Left lung (tissue), 10 donors: ENCODE measurements around the gene WNT11. TPM values are rescaled to one million over a fixed set of nuclear protein-coding genes. Genes with fewer than 3 reads are reported as not detected.

Experiments
- ATAC-seq: fragments of 200-7000 bp; cut with Tn5 transposase; one replicate; pipeline ENCODE4 v1.9.1; 2020; ENCODE audit warnings: moderate library complexity
- DNase-seq, 4 donors: peaks; one replicate each; pipeline ENCODE4 v3.0.0-alpha.2; 2013 to 2020
- H3K27ac ChIP-seq, 2 donors: fragments of 200-600 bp; sonication (generic) in 1 of 2; one replicate each; pipeline versions ENCODE4 v1.5.0 to v1.8.0; 2020 to 2021
- H3K27me3 ChIP-seq, 2 donors: fragments of 200-600 bp; sonication (generic) in 1 of 2; one replicate each; pipeline versions ENCODE4 v1.5.0 to v1.8.0; 2020 to 2021
- H3K36me3 ChIP-seq, 2 donors: fragments of 200-600 bp; sonication (generic) in 1 of 2; one replicate each; pipeline versions ENCODE4 v1.5.0 to v1.8.0; 2020 to 2021
- H3K4me1 ChIP-seq, 2 donors: fragments of 200-600 bp; one replicate each; pipeline ENCODE4 v1.8.0; 2021
- H3K4me3 ChIP-seq, 2 donors: fragments of 200-600 bp; sonication (generic) in 1 of 2; one replicate each; pipeline versions ENCODE4 v1.5.0 to v1.8.0; 2020 to 2021; ENCODE audit warnings: mild to moderate bottlenecking in 1 of 2
- H3K9me3 ChIP-seq, 2 donors: fragments of 200-600 bp; sonication (generic) in 1 of 2; one replicate each; pipeline versions ENCODE4 v1.5.0 to v1.8.0; 2020 to 2021
- intact Hi-C, 2 donors: fragments of 100-400 bp; cut with DNase I; formaldehyde crosslinking; loops; one replicate each; pipeline versions ENCODE4 v1.11.2 to v1.14.2; 2022
- polyA plus RNA-seq, 6 donors: library from polyadenylated mRNA; unstranded; fragments of 120-200 nt; gene quantifications; one replicate each; pipeline ENCODE4 v1.2.1, GENCODE V29; 2013; ENCODE audit not compliant: insufficient read length in 6 of 6
- total RNA-seq, 2 donors: library from RNA; stranded (reverse); fragmentation: NEBNext Ultra II Directional; extraction: Animal tissue kit (Norgen Biotek cat#: 25700); gene quantifications; one replicate each; pipeline ENCODE4 v1.2.1, GENCODE V29; 2021
- TF ChIP-seq, protein P1 (sequence below), 2 donors: fragments of 200-600 bp; sonication (generic) in 1 of 2; IDR thresholded peaks; one replicate each; pipeline versions ENCODE4 v1.5.0 to v1.8.0; 2021; ENCODE audit warnings: antibody characterized with exemption in 2 of 2
- donor health status: DM: no; HTN: yes; CAD: no.
- donor health status: DM: no; HTN: no; CAD: no.

The WNT11 gene
- total and polyA plus RNA-seq, 8 donors = 1.3 to 64.0 (median 54.3) TPM

DNA sequence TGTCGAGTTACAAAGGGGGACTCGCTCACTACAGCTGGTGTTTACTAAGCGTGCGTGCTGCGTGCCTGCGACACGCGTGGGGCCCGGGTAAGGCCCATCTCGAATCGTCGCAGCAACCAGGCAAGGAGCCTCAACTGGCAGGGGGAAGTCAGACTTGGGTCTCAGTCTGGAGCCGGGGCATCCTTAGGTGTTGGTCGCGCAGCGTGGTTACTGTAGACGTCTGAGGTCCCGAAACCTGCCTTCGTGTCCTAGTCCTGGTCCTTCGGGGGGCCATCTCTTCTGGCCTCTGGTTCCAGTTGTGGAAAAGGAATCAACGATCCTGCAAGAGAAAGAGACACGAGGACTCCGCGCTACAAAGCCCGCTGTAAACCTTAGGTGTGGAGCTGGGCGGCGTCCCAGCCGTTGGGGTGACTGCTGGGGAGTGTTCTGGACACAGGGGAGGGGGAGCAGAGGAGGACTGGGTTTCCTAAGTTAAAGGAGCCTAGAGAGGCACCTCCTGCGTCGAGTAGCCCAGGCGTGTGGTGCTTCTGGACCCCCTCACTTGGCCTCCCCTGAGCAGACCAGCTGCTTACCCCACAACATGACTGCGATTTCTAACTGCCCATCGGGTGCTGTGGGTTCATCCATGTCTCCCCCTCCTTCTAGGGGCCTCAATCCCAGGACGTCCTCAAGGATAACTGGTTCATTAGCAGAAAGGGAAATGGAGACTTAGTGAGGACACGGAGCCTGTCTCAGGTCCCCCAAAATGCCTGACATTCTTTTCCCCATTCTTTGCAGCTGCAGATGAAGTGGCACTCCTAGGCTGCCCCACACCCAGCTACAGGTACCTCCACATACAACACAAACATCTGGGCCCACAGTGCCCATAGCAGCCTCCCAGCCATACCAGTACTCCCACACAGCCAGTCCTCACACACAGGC lies 4.9 kb upstream of the WNT11 start:
- no peak overlapping the region for H3K27ac ChIP-seq
- TF ChIP-seq, protein P1, sequence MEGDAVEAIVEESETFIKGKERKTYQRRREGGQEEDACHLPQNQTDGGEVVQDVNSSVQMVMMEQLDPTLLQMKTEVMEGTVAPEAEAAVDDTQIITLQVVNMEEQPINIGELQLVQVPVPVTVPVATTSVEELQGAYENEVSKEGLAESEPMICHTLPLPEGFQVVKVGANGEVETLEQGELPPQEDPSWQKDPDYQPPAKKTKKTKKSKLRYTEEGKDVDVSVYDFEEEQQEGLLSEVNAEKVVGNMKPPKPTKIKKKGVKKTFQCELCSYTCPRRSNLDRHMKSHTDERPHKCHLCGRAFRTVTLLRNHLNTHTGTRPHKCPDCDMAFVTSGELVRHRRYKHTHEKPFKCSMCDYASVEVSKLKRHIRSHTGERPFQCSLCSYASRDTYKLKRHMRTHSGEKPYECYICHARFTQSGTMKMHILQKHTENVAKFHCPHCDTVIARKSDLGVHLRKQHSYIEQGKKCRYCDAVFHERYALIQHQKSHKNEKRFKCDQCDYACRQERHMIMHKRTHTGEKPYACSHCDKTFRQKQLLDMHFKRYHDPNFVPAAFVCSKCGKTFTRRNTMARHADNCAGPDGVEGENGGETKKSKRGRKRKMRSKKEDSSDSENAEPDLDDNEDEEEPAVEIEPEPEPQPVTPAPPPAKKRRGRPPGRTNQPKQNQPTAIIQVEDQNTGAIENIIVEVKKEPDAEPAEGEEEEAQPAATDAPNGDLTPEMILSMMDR (IDR thresholded peaks at IDR 0.05) = no peak
- H3K27me3 ChIP-seq = peaks cover 20 to 77% of the 10 kb centered on the region in 2 donors
- no peaks in the 10 kb centered on the region for H3K36me3 ChIP-seq
- DNase-seq = peak in 2 of 4 donors; percentile 11 to 48
- H3K4me3 ChIP-seq = peak overlapping the region; percentile 48 to 55
- intact Hi-C loops = no loop called here
- ATAC-seq = no peak
- peaks cover 17 to 50% of the 10 kb centered on the region in 2 donors for H3K4me1 ChIP-seq
- no peaks in the 10 kb centered on the region for H3K9me3 ChIP-seq

- ATAC-seq = peak; percentile 31
- DNase-seq = peak; percentile 77 to 91 (median 84)
- peaks cover 23 to 59% of the 10 kb centered on the region in 2 donors for H3K4me1 ChIP-seq
- H3K9me3 ChIP-seq = no peaks in the 10 kb centered on the region
- peak overlapping the region; percentile 48 to 55 for H3K4me3 ChIP-seq
- H3K36me3 ChIP-seq = no peaks in the 10 kb centered on the region
- no peak overlapping the region for H3K27ac ChIP-seq
- H3K27me3 ChIP-seq = peaks cover 29 to 86% of the 10 kb centered on the region in 2 donors
- intact Hi-C loops = loop anchor here in 1 of 2 donors (5.0 kb wide), 1 partner anchor 107 kb away; no protein-coding TSS in a partner anchor
- TF ChIP-seq, protein P1 (IDR thresholded peaks at IDR 0.05) = no peak
These were observed 4.0 kb upstream of the WNT11 start for GRCh38 chr11:76209973-76210930.

GRCh38 chr11:76209375-76209972 lies 3.2 kb upstream of the WNT11 start:
- H3K27ac ChIP-seq = no peak overlapping the region
- TF ChIP-seq, protein P1 (IDR thresholded peaks at IDR 0.05) = no peak
- no peaks in the 10 kb centered on the region for H3K36me3 ChIP-seq
- H3K4me1 ChIP-seq = peaks cover 23 to 59% of the 10 kb centered on the region in 2 donors
- peaks cover 29 to 94% of the 10 kb centered on the region in 2 donors for H3K27me3 ChIP-seq
- H3K4me3 ChIP-seq = peak overlapping the region; percentile 48 to 55
- H3K9me3 ChIP-seq = no peaks in the 10 kb centered on the region
- intact Hi-C loops = loop anchor here in 1 of 2 donors (5.0 kb wide), 1 partner anchor 108 kb away; no protein-coding TSS in a partner anchor
- DNase-seq (peak in 2 of 4 donors; percentile 62 to 89), ATAC-seq (peak; percentile 5)

GRCh38 chr11:76208438-76209374 lies 2.4 kb upstream of the WNT11 start:
- intact Hi-C loops = loop anchor here in 1 of 2 donors (5.0 kb wide), 1 partner anchor 109 kb away; no protein-coding TSS in a partner anchor

More at GRCh38 chr11:76208438-76209374, 2.4 kb upstream of the WNT11 start:
- Histone ChIP-seq H3K9me3 (no peaks in the 10 kb centered on the region), H3K36me3 (no peaks in the 10 kb centered on the region), H3K4me1 (peaks cover 23 to 59% of the 10 kb centered on the region in 2 donors), H3K4me3 (peak overlapping the region; percentile 48 to 55), H3K27me3 (peaks cover 29 to 100% of the 10 kb centered on the region in 2 donors), H3K27ac (no peak overlapping the region)
- peak; percentile 78 to 94 (median 81) for DNase-seq
- peak; percentile 71 for ATAC-seq
- TF ChIP-seq, protein P1 (IDR thresholded peaks at IDR 0.05) = peak; percentile 81 to 89
